HG03565 (cell line): ENCODE data around the gene RAP1A.
A peak's percentile ranks its signal among the peaks of the same experiment; 100 is the strongest.
"Not testable (repeated sequence)": the region's sequence is repeated elsewhere in the genome, so short reads cannot be mapped to it uniquely, and the experiment has no call there.

Experiments used
- ATAC-seq: cut with Tn5 transposase; IDR thresholded peaks from one replicate; pipeline ENCODE4 v1.9.1; 2021; ENCODE audit warnings: mild to moderate bottlenecking, moderate library complexity; ENCODE audit not compliant: unreplicated experiment

RAP1A gene

DNA sequence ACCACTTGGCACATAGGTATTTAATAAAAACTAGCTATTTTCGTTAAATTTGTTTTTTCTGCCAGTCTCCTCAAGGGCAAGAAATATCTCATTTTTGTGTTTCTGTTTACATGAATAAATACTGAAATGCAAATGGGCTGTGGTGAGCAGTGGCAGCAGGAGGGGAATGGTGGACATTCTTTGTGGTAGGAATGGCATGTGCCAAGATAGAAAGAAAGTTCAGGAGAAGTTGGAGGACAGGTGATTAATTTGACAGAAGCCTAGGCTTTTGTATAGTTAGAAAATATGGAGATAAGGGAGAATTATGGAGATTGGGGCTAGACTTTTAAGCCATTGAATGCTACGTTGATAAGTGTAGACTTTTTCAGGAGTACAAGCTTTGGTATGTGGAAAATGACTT is 8.6 kb downstream of the RAP1A start:
- no peak for ATAC-seq

GRCh38 chr1:111629190-111629954 is 9.8 kb downstream of the RAP1A start:
- ATAC-seq: no peak

DNA sequence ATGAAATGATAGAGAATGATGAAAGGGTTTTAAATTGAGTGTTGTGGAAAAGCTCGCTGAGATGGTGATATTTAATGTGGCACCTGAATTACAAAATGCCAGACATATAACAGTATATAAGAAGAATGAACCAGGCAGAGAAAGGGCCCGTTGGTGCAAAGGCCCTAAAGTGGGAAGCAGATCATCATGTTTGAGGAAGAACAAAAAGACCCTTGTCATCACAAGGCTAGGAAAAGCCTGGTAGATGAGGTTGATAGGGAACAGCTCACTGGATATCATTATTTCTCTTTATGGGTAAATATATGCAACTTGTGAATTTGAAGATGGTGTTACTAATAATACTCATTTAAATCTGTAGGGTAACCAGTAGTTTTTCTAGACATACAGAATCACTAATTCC is 11.0 kb downstream of the RAP1A start:
- no peak for ATAC-seq

GRCh38 chr1:111631502-111631901 is 11.9 kb downstream of the RAP1A start:
- no peak for ATAC-seq

DNA sequence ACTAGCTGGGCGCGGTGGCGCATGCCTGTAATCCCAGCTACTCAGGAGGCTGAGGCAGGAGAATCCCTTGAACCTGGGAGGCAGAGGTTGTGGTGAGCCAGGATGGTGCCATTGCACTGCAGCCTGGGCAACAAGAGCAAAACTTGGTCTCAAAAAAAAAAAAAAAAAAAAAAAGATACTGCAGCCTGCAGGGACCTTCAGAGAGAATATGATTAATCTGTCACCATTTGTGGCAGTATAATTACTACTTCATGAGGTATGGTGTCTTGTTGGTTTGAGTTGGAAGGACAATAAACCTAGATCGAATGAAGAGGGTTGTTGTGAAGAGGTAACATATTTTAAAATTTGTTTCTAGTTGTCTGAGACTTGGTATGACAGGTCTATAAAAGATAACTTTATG is 13.2 kb downstream of the RAP1A start:
- not testable (repeated sequence) for ATAC-seq

DNA sequence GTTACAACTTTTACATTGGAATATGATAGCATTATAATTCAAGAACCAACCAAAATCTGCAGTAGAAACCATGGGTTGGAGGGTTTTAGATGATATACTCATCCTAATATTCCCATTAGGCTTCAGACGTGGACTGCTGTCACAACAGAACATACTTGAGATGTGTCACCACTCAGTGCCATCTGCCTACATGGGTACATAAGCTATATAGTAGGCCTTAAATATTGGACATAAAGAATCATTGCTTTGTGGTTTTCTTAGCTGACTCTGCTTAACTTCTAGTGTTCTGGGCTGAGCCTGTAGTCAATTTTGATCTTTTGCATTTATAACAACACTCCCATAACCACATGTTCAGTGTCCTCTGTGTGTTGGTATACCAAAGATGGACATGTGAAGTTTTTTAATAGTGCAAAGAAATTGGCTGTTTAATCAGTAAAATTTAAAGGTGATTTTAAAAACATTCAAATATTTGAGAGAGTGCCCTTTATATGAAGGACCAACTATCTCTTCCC is 14.2 kb downstream of the RAP1A start:
- ATAC-seq: no peak

DNA sequence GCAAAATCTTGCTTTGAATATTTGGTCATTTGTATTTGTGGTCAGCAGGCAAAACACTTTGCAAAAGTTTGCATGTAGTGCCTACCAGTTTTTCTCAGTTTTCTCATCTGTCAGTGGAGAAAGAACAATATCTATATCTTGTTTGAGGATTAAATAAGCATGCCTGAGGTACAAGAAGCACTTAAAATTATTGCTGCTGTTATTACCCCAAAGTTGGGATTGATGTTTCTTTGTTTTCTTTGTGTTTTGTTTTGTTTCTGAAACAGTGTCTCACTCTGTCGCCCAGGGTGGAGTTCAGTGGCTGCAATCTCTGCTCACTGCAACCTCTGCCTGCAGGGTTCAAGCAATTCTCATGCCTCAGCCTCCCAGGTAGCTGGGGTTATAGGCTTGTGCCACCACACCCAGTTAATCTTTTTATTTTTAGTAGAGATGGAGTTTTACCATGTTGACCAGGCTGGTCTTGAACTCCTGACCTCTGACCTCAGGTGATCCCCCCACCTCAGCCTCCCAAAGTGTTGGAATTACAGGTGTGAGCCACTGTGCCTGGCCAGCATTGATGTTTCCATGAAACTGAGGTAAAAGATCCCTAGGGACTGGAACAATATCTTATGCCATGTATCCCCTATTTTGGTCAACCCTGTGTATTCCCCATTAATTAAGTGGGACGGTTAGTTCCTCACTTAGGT is 15.9 kb downstream of the RAP1A start:
- no peak for ATAC-seq

DNA sequence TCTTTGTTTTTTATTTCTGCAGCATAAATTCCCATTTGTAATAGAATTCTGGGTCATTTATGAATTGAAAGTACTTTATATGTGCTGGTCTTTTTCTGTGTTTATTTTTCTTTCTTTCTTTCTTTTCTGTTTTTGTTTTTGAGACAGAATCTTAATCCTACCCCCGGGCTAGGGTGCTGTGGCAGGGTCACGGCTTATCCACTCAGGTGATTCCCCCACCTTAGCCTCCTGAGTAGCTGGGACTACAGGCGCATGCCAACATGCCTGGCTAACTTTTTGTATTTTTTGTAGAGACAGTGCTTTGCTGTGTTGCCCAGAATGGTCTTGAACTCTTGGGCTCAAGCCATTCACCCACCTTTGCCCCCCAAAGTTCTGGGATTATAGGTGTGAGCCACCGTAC is 18.7 kb downstream of the RAP1A start:
- ATAC-seq: no peak

DNA sequence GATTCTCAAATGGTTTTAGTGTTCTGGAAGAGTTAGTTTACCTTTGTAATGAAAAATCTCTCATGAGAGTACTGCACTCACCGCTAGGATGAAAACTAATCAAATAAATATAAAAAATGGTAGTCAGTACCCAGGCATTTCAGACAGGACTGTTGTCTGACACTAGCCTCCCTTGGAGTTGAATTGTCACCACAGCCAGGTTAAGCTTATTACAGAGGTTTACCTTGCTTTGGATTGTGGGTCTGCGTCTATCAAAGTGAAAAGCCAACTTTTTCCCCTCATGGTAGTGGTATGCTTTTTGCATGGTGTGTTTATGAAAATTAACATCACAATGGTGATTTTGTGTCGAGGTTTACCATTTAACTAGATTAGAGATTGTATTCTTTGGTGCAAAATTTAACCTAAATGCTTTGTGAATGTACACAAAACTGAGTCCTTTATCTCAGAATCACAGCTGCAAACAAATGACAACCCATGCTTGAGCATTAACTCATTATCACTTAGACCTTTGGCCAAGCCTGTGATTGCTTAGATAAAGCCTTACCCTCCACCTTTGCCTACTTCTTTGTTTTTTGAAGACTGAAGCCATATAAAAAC is 20.1 kb downstream of the RAP1A start:
- ATAC-seq: no peak

DNA sequence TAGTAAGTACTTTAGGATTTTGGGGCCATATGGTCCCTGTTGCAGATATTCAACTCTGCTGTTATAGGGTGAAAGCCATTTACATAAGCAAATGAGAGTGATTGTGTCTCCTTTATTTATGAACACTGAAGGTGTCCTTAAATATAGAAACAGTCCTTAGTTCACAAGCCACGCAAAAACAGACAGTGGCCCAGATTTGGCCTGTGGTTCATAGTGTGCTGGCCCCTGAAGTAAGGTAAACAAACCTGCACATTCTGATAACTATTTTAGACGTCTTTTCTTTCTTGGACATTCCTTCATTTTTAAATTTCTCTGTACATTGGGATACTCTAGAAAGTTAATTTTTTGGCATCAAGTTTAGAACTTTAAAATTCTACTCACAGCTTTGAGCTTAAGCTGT is 23.5 kb downstream of the RAP1A start:
- ATAC-seq: no peak

DNA sequence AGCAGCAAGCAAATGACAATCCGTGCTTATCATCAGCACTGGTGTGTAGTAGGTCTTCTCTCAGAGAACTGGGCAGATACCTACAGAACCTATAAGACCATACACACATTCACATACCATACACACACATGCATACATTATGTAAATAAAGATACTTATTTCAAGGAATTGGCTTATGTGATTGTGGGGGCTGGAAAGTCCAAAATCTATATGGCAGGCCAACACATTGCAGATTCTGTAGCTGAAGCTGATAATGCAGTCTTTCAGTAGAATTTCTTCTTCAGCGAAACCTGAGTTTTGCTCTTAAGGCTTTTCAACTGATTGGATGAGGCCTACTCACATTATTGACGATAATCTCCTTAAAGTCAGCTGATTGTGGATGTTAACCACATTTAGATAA is 24.1 kb downstream of the RAP1A start:
- no peak for ATAC-seq

GRCh38 chr1:111644506-111644905 is 24.9 kb downstream of the RAP1A start:
- ATAC-seq: no peak

DNA sequence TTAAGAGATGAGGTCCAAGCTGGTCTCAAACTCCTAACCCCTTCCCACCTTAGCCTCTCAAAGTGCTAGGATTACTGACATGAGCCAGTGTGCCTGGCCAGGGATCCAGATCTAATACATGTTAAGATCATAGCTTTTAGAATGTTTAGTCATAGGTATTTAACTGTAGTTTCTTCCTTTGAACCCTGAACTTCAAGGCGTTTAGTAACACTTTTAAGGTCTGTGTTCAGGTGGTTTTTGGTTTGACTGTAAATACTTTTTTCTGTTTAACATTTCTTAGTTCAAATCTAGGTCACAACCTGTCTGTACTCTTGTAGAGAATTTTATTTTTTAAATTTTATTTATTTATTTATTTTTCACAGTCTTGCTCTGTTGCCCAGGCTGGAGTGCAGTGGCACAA is 28.1 kb downstream of the RAP1A start:
- ATAC-seq: no peak

DNA sequence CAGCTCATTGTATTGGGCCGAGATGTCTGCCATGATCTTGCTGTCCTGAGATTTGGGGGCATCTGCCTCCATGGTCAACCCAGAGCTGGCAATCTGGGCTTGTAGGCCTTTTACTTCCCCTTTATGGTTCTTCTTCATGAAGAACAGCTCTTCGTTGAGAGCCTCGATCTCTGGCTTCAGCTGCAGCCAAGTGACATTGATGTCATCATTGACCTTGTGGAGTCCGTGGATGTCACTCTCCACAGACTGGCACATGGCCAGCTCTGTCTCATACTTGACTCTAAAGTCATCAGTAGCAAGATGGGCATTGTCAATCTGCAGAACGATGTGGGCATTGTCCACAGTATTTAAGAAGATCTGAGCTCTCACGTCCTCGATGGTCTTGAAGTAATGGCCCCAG is 29.2 kb downstream of the RAP1A start:
- no peak for ATAC-seq

- ATAC-seq: no peak
Measured at GRCh38 chr1:111649227-111649626, 29.6 kb downstream of the RAP1A start.

- no peak for ATAC-seq
Measured at GRCh38 chr1:111649648-111650047, 30.1 kb downstream of the RAP1A start.

- ATAC-seq: no peak
Measured at GRCh38 chr1:111653709-111654108, 34.1 kb downstream of the RAP1A start.

DNA sequence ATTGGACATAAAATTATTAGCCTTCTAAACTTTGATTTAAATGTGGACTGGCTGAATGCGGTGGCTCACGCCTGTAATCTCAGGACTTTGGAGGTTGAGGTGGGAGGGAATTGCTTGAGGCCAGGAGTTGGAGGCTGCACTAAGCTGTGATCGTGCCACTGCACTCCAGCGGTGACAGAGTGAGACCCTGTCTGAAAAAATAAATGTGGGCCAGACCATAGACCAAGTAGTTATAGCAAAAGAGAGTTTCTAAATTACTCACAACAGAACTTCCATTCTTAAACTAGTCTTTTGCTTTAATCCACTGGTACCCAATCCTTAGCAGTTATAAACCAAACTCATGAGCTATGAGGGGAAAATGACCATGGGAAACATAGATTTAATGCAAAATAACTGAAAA is 35.2 kb downstream of the RAP1A start:
- ATAC-seq: peak; percentile 64

GRCh38 chr1:111656086-111657017 is 36.8 kb downstream of the RAP1A start:
- ATAC-seq: no peak

GRCh38 chr1:111658622-111659021 is 39.0 kb downstream of the RAP1A start:
- no peak for ATAC-seq
